IMR-90 (cell line): ENCODE results near the gene CYP19A1. TPM values are rescaled to one million over a fixed set of nuclear protein-coding genes. Genes with fewer than 3 reads are reported as not detected.

ENCODE experiments used
- ATAC-seq: fragments of 200-7000 bp; cut with Tn5 transposase; 2 replicates; pipeline ENCODE4 v1.9.1; 2020; ENCODE audit warnings: low read depth, mild to moderate bottlenecking, moderate library complexity
- BruUV-seq: library from RNA; stranded (reverse); fragments of 400-500 nt; replicated peaks from 2 replicates; lab custom pipeline; 2021; lab: Mats Ljungman, UMichigan
- CTCF ChIA-PET: fragments of 300-600 bp; formaldehyde crosslinking; extraction: SDS; loops from one replicate; lab custom pipeline; 2021; ENCODE audit warnings: antibody characterized with exemption; lab: Yijun Ruan, JAX
- POLR2A ChIA-PET: fragments of 300-600 bp; sonication (Branson Sonifier 250); formaldehyde crosslinking; loops from one replicate; lab custom pipeline; 2022; ENCODE audit warnings: antibody characterized with exemption; ENCODE audit not compliant: unreplicated experiment; lab: Charles Lee
- DNase-seq: peaks from one replicate; pipeline ENCODE4 v3.0.0; 2013
- H2AFZ ChIP-seq: replicated peaks from 2 replicates; pipeline ENCODE3; 2013; ENCODE audit warnings: low read length, mild to moderate bottlenecking; ENCODE audit not compliant: poor library complexity
- H2AK5ac ChIP-seq: 2 replicates; pipeline ENCODE4 v1.6.1; 2013; ENCODE audit warnings: low read depth, low read length, inconsistent platforms
- H2AK9ac ChIP-seq: replicated peaks from 2 replicates; pipeline ENCODE3; 2013; ENCODE audit warnings: mild to moderate bottlenecking, low read depth, low read length, moderate library complexity; ENCODE audit not compliant: poor library complexity
- H2BK120ac ChIP-seq: 2 replicates; pipeline ENCODE4 v1.6.1; 2013; ENCODE audit warnings: low read depth, low read length, inconsistent platforms
- H2BK15ac ChIP-seq: 3 replicates; pipeline ENCODE4 v1.6.1; 2013; ENCODE audit warnings: low read depth, low read length, inconsistent platforms
- H2BK20ac ChIP-seq: 2 replicates; pipeline ENCODE4 v1.6.1; 2013; ENCODE audit warnings: low read depth, mild to moderate bottlenecking, inconsistent platforms, low read length, moderate library complexity
- H2BK5ac ChIP-seq: 2 replicates; pipeline ENCODE4 v1.6.1; 2013; ENCODE audit warnings: mild to moderate bottlenecking, low read depth, low read length, inconsistent platforms; ENCODE audit not compliant: poor library complexity, severe bottlenecking
- H3K14ac ChIP-seq: replicated peaks from 2 replicates; pipeline ENCODE4 v1.6.1; 2013; ENCODE audit warnings: low read depth, low read length, inconsistent platforms
- H3K18ac ChIP-seq: 2 replicates; pipeline ENCODE4 v1.6.1; 2013; ENCODE audit warnings: low read depth, low read length, control low read depth
- H3K23ac ChIP-seq: 2 replicates; pipeline ENCODE4 v1.6.1; 2013; ENCODE audit warnings: low read depth, low read length, inconsistent platforms
- H3K27ac ChIP-seq: 2 replicates; pipeline ENCODE4 v1.5.1; 2013; ENCODE audit warnings: mild to moderate bottlenecking, control low read depth, low read length; ENCODE audit not compliant: insufficient read depth
- H3K27me3 ChIP-seq: 2 replicates; pipeline ENCODE4 v1.6.1; 2013; ENCODE audit warnings: low read length; ENCODE audit not compliant: control insufficient read depth, insufficient read depth
- H3K36me3 ChIP-seq: 2 replicates; pipeline ENCODE4 v1.6.1; 2013; ENCODE audit warnings: low read length, mixed read lengths; ENCODE audit not compliant: control insufficient read depth, insufficient read depth
- H3K4ac ChIP-seq: 2 replicates; pipeline ENCODE4 v1.6.1; 2013; ENCODE audit warnings: low read depth, low read length, inconsistent platforms
- H3K4me1 ChIP-seq: 2 replicates; pipeline ENCODE4 v1.6.1; 2013; ENCODE audit warnings: low read length, mixed read lengths; ENCODE audit not compliant: control insufficient read depth, insufficient read depth
- H3K4me2 ChIP-seq: 2 replicates; pipeline ENCODE4 v1.6.1; 2013; ENCODE audit warnings: low read depth, mild to moderate bottlenecking, control low read depth, low read length, moderate library complexity
- H3K4me3 ChIP-seq: 2 replicates; pipeline ENCODE4 v1.5.1; 2013; ENCODE audit warnings: low read depth, mild to moderate bottlenecking, control low read depth, low read length, moderate library complexity; ENCODE audit not compliant: insufficient read depth
- H3K56ac ChIP-seq: 2 replicates; pipeline ENCODE4 v1.6.1; 2013; ENCODE audit warnings: low read length, inconsistent platforms; ENCODE audit not compliant: insufficient read depth; ENCODE audit errors: extremely low read depth
- H3K79me1 ChIP-seq, 2 experiments: 2 replicates each; pipeline ENCODE4 v1.6.1; 2013; ENCODE audit warnings: low read length in 2 of 2, inconsistent platforms in 1 of 2, low read depth in 1 of 2
- H3K9ac ChIP-seq: 2 replicates; pipeline ENCODE4 v1.6.1; 2013; ENCODE audit warnings: low read depth, low read length, control low read depth
- H3K9me1 ChIP-seq: 2 replicates; pipeline ENCODE4 v1.6.1; 2013; ENCODE audit warnings: low read length, inconsistent platforms; ENCODE audit not compliant: insufficient read depth
- H3K9me3 ChIP-seq: 2 replicates; pipeline ENCODE4 v1.6.1; 2013; ENCODE audit warnings: low read length; ENCODE audit not compliant: control insufficient read depth, insufficient read depth
- H4K20me1 ChIP-seq: 2 replicates; pipeline ENCODE4 v1.6.1; 2013; ENCODE audit warnings: low read length, inconsistent platforms; ENCODE audit not compliant: insufficient read depth
- H4K5ac ChIP-seq: 2 replicates; pipeline ENCODE4 v1.6.1; 2013; ENCODE audit warnings: mild to moderate bottlenecking, low read depth, low read length, control low read depth
- H4K8ac ChIP-seq, 2 experiments: 2 replicates each; pipeline ENCODE4 v1.6.1; 2013; ENCODE audit warnings: low read depth in 2 of 2, low read length in 2 of 2, control low read depth in 1 of 2, inconsistent platforms in 1 of 2
- H4K91ac ChIP-seq: 2 replicates; pipeline ENCODE4 v1.6.1; 2013; ENCODE audit warnings: low read depth, low read length, inconsistent platforms; ENCODE audit not compliant: insufficient read depth
- BHLHE40 ChIP-seq: fragments of 150-350 bp; IDR thresholded peaks from 2 replicates; pipeline ENCODE4 v1.6.1; 2016; ENCODE audit warnings: mild to moderate bottlenecking, low read depth, low read length
- CEBPB ChIP-seq: IDR thresholded peaks from 2 replicates; pipeline ENCODE4 v1.6.1; 2012; ENCODE audit warnings: low read depth, low read length, improper control_type of control experiment
- CHD1 ChIP-seq: IDR thresholded peaks from 2 replicates; pipeline ENCODE4 v1.6.1; 2012; ENCODE audit warnings: low read depth, low read length, improper control_type of control experiment
- CTCF ChIP-seq: conservative IDR thresholded peaks from 2 replicates; pipeline ENCODE4 v1.5.1; 2012; ENCODE audit warnings: mild to moderate bottlenecking, low read depth, low read length, improper control_type of control experiment
- ELK1 ChIP-seq: fragments of 150-350 bp; IDR thresholded peaks from 2 replicates; pipeline ENCODE4 v1.6.1; 2016; ENCODE audit warnings: low read depth, mild to moderate bottlenecking, low read length, moderate library complexity, borderline replicate concordance
- FOS ChIP-seq: fragments of 150-350 bp; IDR thresholded peaks from 2 replicates; pipeline ENCODE4 v1.6.1; 2016; ENCODE audit warnings: low read depth, low read length
- MAZ ChIP-seq: IDR thresholded peaks from 2 replicates; pipeline ENCODE4 v1.6.1; 2012; ENCODE audit warnings: low read depth, mild to moderate bottlenecking, low read length, improper control_type of control experiment, moderate library complexity, borderline replicate concordance
- NFE2L2 ChIP-seq: fragments of 150-350 bp; IDR thresholded peaks from 2 replicates; pipeline ENCODE4 v1.6.1; 2016; ENCODE audit warnings: low read depth, mild to moderate bottlenecking, low read length
- POLR2A ChIP-seq: IDR thresholded peaks from 2 replicates; pipeline ENCODE4 v1.6.1; 2012; ENCODE audit warnings: mild to moderate bottlenecking, low read depth, low read length
- RAD21 ChIP-seq: IDR thresholded peaks from 2 replicates; pipeline ENCODE4 v1.6.1; 2012; ENCODE audit warnings: low read length, improper control_type of control experiment
- RCOR1 ChIP-seq: IDR thresholded peaks from 2 replicates; pipeline ENCODE4 v1.6.1; 2012; ENCODE audit warnings: mild to moderate bottlenecking, low read length, improper control_type of control experiment; ENCODE audit not compliant: insufficient replicate concordance
- RFX5 ChIP-seq: IDR thresholded peaks from 2 replicates; pipeline ENCODE4 v1.8.0; 2012; ENCODE audit warnings: low read depth, mild to moderate bottlenecking, low read length, moderate library complexity
- SMC3 ChIP-seq: fragments of 150-350 bp; IDR thresholded peaks from 2 replicates; pipeline ENCODE4 v1.6.1; 2016; ENCODE audit warnings: low read depth, mild to moderate bottlenecking, antibody characterized with exemption, low read length, moderate library complexity
- WGBS, 2 experiments: methylation state at CpG; one replicate each; pipeline versions ENCODE4 v1.1.5 to v1.1.7; 2013; ENCODE audit warnings: missing lambda C conversion rate in 2 of 2; ENCODE audit not compliant: insufficient read length in 1 of 2; ENCODE audit errors: extremely low coverage in 2 of 2; 5-methylcytosine and 5-hydroxymethylcytosine counted together
- dilution Hi-C: fragments of 300-500 bp; cut with HindIII; formaldehyde crosslinking; loops from one replicate; pipeline ENCODE4 v1.14.3; 2018; ENCODE audit warnings: low sequenced_read_pairs; ENCODE audit not compliant: unreplicated experiment
- in situ Hi-C: fragments of 300-500 bp; cut with MboI; formaldehyde crosslinking; loops from 3 replicates; pipeline ENCODE4 v1.14.3; 2019; ENCODE audit warnings: low sequenced_read_pairs, inconsistent platforms, mixed read lengths
- intact Hi-C: fragments of 100-400 bp; cut with micrococcal nuclease; formaldehyde crosslinking; loops from 2 replicates; pipeline ENCODE4 v1.10.0; 2022
- polyA plus RNA-seq, 3 experiments: library from polyadenylated mRNA; depleted of rRNA; stranded (reverse); fragments of >200 nt; gene quantifications; 2 replicates each; pipeline ENCODE4 v1.2.3, GENCODE V29; 2012; ENCODE audit warnings: low replicate concordance in 1 of 3
- total RNA-seq: library from RNA; depleted of rRNA; stranded (reverse); fragments of >200 nt; gene quantifications from 2 replicates; pipeline ENCODE4 v1.2.3, GENCODE V29; 2012
- TF ChIP-seq, protein P1 (sequence below): fragments of 150-350 bp; IDR thresholded peaks from 2 replicates; pipeline ENCODE4 v1.6.1; 2017; ENCODE audit warnings: mild to moderate bottlenecking, antibody characterized with exemption, low read length, low read depth

The CYP19A1 gene
- total and polyA plus RNA-seq, 2 of the 4 experiments (the other 2 are of a cell fraction) = not detected

GRCh38 chr15:51315726-51316125 lies 22.7 kb downstream of the CYP19A1 start:
- no TSS peak for BruUV-seq
- POLR2A ChIA-PET = no interaction called here
- H3K36me3 ChIP-seq = no peaks in the 10 kb centered on the region
- H3K4me2 ChIP-seq = no peak overlapping the region
- H3K79me1 ChIP-seq = no peaks in the 10 kb centered on the region
- no peak overlapping the region for H3K4ac ChIP-seq
- H3K4me1 ChIP-seq = peaks cover 13% of the 10 kb centered on the region; the same call in 1 of the 2 replicates
- H4K91ac ChIP-seq = no peak overlapping the region
- H4K5ac ChIP-seq = no peak overlapping the region
- no peak overlapping the region for H3K27ac ChIP-seq
- no peaks in the 10 kb centered on the region for H4K20me1 ChIP-seq
- no peaks in the 10 kb centered on the region for H3K9me3 ChIP-seq
- no peak overlapping the region for H3K14ac ChIP-seq
- peaks cover 13% of the 10 kb centered on the region for H3K27me3 ChIP-seq
- in situ Hi-C loops (no loop called here), dilution Hi-C loops (no loop called here), intact Hi-C loops (no loop called here)
- no peak overlapping the region for H4K8ac ChIP-seq
- CTCF ChIA-PET = no interaction called here
- no peak overlapping the region for H2BK15ac ChIP-seq
- H2AK9ac ChIP-seq = no peak overlapping the region
- H2AFZ ChIP-seq = no peak overlapping the region
- DNase-seq (no peak), ATAC-seq (no peak)
- TF ChIP-seq ELK1 (no peak), RFX5 (no peak), CTCF (no peak), RCOR1 (no peak), SMC3 (no peak), NFE2L2 (no peak), CHD1 (no peak), RAD21 (no peak), POLR2A (no peak), FOS (no peak), MAZ (no peak), BHLHE40 (no peak), CEBPB (no peak)
- TF ChIP-seq, protein P1, sequence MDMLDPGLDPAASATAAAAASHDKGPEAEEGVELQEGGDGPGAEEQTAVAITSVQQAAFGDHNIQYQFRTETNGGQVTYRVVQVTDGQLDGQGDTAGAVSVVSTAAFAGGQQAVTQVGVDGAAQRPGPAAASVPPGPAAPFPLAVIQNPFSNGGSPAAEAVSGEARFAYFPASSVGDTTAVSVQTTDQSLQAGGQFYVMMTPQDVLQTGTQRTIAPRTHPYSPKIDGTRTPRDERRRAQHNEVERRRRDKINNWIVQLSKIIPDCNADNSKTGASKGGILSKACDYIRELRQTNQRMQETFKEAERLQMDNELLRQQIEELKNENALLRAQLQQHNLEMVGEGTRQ = no peak
- H3K4me3 ChIP-seq = no peak overlapping the region
- H3K23ac ChIP-seq = no peak overlapping the region
- no peak overlapping the region for H3K18ac ChIP-seq
- no peak overlapping the region for H3K56ac ChIP-seq
- no peak overlapping the region for H2BK20ac ChIP-seq
- H2BK5ac ChIP-seq = no peak overlapping the region
- 100% methylated on average over 2 of the region's 7 CpGs; no CpG with 5 or more reads in 1 of the 2 experiments for WGBS, 2 experiments
- no peak overlapping the region for H2AK5ac ChIP-seq
- no peak overlapping the region for H3K9ac ChIP-seq
- no peak overlapping the region for H2BK120ac ChIP-seq
- H3K9me1 ChIP-seq = no peaks in the 10 kb centered on the region
